AG04450 (cell line): ENCODE data around the gene ATM. TPM values are rescaled to one million over a fixed set of nuclear protein-coding genes. Genes with fewer than 3 reads are reported as not detected.

Source experiments
- CTCF ChIA-PET: fragments of 300-600, 350-600 bp; formaldehyde crosslinking; extraction: SDS; loops from one replicate; lab custom pipeline; 2022; ENCODE audit warnings: antibody characterized with exemption, inconsistent platforms; lab: Charles Lee
- POLR2A ChIA-PET: fragments of 350-600 bp; formaldehyde crosslinking; extraction: SDS; loops from one replicate; lab custom pipeline; 2021; ENCODE audit warnings: antibody characterized with exemption, inconsistent platforms; lab: Yijun Ruan, JAX
- DNase-seq: peaks from one replicate; pipeline ENCODE4 v3.0.0-alpha.2; 2011; ENCODE audit warnings: low read depth, low spot score
- H3K27ac ChIP-seq: one replicate; pipeline ENCODE4 v1.5.1; 2012; ENCODE audit warnings: low read depth, low read length, control low read depth
- H3K27me3 ChIP-seq: one replicate; pipeline ENCODE4 v1.6.0; 2012; ENCODE audit warnings: low read length; ENCODE audit not compliant: control insufficient read depth, insufficient read depth
- H3K4me3 ChIP-seq: 2 replicates; pipeline ENCODE4 v1.5.1; 2011; ENCODE audit warnings: mild to moderate bottlenecking, low read depth, low read length, control low read depth
- H3K9me3 ChIP-seq: 2 replicates; pipeline ENCODE4 v1.5.1; 2012; ENCODE audit warnings: low read length; ENCODE audit not compliant: control insufficient read depth, insufficient read depth
- polyA plus RNA-seq: library from polyadenylated mRNA; depleted of rRNA; stranded (reverse); fragments of >200 nt; gene quantifications from 2 replicates; pipeline ENCODE4 v1.2.3, GENCODE V29; 2011
- TF ChIP-seq, protein P1 (sequence below): IDR thresholded peaks from 2 replicates; pipeline ENCODE4 v1.5.1; 2011; ENCODE audit warnings: low read depth, low read length, control low read depth, inconsistent platforms

The ATM gene
- polyA plus RNA-seq, 1 experiment = 53.2 TPM

DNA sequence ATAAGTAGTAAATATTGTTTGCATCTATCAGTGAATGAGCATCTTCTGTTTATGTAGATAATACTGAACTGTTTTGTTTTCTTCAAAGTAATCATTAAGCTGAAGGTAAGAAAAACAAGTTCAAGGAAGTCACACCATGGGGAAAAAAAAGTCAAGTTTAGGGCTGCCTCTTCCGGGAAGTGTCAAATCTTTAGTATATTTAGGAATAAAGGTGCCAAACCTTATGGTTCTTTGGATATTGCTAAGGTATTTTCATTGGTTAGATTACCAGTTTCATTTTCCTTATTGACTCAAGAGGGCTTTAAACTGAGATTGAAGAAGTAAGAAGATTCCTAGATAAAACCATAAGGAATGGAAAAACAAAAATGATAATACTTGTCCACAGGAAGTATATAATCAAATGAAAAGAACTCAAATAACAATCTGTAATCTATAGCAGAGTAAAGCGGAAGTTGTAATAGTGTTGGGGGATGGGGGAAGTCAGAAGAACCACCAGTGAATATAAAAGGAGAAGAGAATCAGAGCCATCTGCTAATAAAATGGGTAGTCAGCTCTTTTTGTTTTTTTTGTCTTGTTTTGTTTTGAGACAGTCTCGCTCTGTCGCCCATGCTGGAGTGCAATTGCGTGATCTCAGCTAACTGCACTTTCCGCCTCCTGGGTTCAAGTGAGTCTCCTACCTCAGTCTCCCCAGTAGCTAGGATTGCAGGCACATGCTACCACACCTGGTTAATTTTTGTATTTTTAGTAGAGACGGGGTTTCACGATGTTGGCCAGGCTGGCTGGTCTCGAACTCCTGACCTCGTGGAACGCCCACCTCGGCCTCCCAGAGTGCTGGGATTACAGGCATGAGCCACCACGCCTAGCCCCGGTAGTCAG is 2.3 kb downstream of the ATM start:
- CTCF ChIA-PET = no interaction called here
- H3K9me3 ChIP-seq = no peaks in the 10 kb centered on the region
- POLR2A ChIA-PET = no interaction called here
- no peak for DNase-seq
- TF ChIP-seq, protein P1, sequence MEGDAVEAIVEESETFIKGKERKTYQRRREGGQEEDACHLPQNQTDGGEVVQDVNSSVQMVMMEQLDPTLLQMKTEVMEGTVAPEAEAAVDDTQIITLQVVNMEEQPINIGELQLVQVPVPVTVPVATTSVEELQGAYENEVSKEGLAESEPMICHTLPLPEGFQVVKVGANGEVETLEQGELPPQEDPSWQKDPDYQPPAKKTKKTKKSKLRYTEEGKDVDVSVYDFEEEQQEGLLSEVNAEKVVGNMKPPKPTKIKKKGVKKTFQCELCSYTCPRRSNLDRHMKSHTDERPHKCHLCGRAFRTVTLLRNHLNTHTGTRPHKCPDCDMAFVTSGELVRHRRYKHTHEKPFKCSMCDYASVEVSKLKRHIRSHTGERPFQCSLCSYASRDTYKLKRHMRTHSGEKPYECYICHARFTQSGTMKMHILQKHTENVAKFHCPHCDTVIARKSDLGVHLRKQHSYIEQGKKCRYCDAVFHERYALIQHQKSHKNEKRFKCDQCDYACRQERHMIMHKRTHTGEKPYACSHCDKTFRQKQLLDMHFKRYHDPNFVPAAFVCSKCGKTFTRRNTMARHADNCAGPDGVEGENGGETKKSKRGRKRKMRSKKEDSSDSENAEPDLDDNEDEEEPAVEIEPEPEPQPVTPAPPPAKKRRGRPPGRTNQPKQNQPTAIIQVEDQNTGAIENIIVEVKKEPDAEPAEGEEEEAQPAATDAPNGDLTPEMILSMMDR = no peak
- peak overlapping the region; percentile 84 for H3K4me3 ChIP-seq
- no peaks in the 10 kb centered on the region for H3K27me3 ChIP-seq
- H3K27ac ChIP-seq = no peak overlapping the region

DNA sequence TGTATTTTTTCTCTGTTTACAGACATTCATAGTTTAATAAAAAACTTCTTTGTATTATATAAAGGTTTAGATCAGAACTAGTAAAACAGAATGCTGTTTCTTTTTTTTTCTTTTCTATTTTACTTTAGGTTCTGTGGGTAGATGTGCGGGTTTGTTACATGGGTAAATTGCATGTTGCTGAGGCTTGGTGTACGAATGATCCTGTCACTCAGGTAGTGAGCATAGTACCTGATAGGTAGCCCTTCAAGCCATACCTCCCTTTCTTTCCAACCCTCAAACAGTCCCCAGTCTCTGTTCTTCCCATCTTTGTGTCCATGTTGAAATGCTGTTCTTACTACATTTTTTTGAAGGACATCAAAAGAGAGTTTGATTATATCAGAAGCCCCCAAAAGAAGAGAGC is 3.2 kb downstream of the ATM start:
- TF ChIP-seq, protein P1 = no peak
- Histone ChIP-seq H3K4me3 (no peak overlapping the region), H3K27ac (no peak overlapping the region), H3K9me3 (no peaks in the 10 kb centered on the region), H3K27me3 (no peaks in the 10 kb centered on the region)
- ChIA-PET CTCF (interaction anchor here (1.2 kb wide), 1 partner anchor 423 kb away, joined by 3 read pairs; no protein-coding TSS in a partner anchor), POLR2A (interaction anchor here (0.7 kb wide), 1 partner anchor 80 kb away, joined by 3 read pairs; no protein-coding TSS in a partner anchor)
- DNase-seq = no peak

DNA sequence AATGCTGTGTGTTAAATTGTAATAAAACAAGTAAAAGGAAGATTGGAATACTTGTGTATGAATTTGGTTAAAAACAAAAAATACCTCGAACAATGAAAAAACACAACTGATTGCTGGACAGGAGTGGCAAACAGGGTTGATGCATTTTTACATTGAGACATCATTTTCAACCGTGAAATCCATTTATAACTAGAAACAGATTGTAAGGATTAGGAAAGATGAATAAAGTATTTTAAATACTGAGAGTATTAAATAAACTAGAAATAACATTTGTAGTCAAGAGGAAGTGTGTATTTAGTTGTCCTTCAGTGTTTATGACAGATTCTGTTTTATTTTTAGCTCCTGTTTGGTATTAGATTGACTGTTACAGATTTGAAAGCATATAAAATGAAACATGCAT is 5.4 kb downstream of the ATM start:
- ChIA-PET POLR2A (no interaction called here), CTCF (no interaction called here)
- H3K27ac ChIP-seq = no peak overlapping the region
- no peak overlapping the region for H3K4me3 ChIP-seq
- no peaks in the 10 kb centered on the region for H3K27me3 ChIP-seq
- no peak for DNase-seq
- TF ChIP-seq, protein P1 = no peak
- no peaks in the 10 kb centered on the region for H3K9me3 ChIP-seq

DNA sequence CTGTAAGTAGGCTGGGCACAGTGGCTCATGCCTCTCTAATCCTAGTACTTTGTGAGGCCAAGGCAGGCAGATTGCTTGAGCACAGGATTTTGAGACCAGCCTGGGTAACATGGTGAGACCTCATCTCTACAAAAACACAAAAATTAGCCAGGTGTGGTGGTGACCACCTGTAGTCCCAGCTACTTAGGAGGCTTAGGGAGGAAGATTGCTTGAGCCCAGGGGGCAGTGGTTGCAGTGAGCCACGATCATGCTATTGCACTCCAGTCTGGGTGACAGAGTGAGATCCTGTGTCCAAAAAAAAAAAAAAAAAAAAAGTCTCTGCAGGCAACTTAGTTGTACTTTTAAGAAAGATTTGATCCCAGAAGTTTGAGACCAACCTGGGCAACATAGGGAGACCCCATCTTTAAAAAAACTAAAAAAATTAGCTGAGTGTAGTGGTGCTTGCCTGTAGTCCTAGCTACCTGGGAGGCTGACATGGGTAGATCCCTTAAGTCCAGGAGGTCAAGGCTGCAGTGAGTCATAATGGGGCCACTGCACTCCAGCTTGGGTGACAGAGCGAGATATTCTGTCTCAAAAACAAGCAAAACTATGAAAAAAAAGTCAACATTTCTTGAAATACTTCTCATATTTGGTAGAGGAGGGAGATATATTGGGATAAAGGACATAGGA is 10.5 kb downstream of the ATM start:
- Histone ChIP-seq H3K4me3 (no peak overlapping the region), H3K9me3 (no peaks in the 10 kb centered on the region), H3K27ac (no peak overlapping the region), H3K27me3 (no peaks in the 10 kb centered on the region)
- TF ChIP-seq, protein P1 = no peak
- DNase-seq = no peak
- POLR2A ChIA-PET = no interaction called here
- CTCF ChIA-PET = interaction anchor here (0.7 kb wide), 1 partner anchor 18 kb away, joined by 5 read pairs; no protein-coding TSS in a partner anchor

DNA sequence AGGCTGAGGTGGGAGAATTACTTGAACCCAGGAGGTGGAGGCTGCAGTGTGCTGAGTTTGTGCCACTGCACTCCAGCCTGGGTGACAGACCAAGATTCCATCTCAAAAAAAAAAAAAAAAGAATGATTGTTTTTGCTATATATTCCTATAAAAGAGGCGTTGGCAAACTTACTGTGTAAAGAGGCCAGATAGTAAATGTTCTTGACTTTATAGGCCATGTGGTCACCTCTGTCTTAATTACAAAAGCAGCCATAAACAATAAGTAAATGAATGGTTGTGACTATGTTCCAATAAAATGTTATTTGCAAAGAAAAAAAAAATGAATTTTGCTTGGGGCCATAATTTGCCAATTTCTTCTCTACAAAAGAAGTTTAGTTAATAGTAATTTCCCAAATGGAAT is 12.3 kb downstream of the ATM start:
- ChIA-PET POLR2A (no interaction called here), CTCF (interaction anchor here (1.2 kb wide), 1 partner anchor 12 kb away, joined by 3 read pairs; the partner anchor contains the start of gene ATM)
- DNase-seq = no peak
- Histone ChIP-seq H3K27me3 (no peaks in the 10 kb centered on the region), H3K27ac (no peak overlapping the region), H3K9me3 (no peaks in the 10 kb centered on the region), H3K4me3 (no peak overlapping the region)
- TF ChIP-seq, protein P1 = no peak
